ENCODE data around the gene PPP1R12B. TPM values are rescaled to one million over a fixed set of nuclear protein-coding genes. Genes with fewer than 3 reads are reported as not detected.
"Not testable (repeated sequence)": the region's sequence is repeated elsewhere in the genome, so short reads cannot be mapped to it uniquely, and the experiment has no call there.

Gene PPP1R12B
- total RNA-seq, 1 experiment from 2014 or later: 17.0 TPM

GRCh38 chr1:202420422-202421094 is 72.1 kb downstream of the PPP1R12B start:
- H3K36me3 ChIP-seq (ENCODE audit: insufficient read depth, low read length, poor library complexity, severe bottlenecking); H3K27ac ChIP-seq (ENCODE audit: low read depth, low read length, poor library complexity, severe bottlenecking); H3K4me3 ChIP-seq (ENCODE audit: low read depth, low read length, poor library complexity, severe bottlenecking); CTCF ChIA-PET; H3K27me3 ChIP-seq (replicated peaks; ENCODE audit: insufficient read depth, low read depth, low read length, poor library complexity); H3K9me3 ChIP-seq (ENCODE audit: low read depth, low read length, poor library complexity, severe bottlenecking); H3K4me1 ChIP-seq (ENCODE audit: insufficient read depth, low read length, poor library complexity, severe bottlenecking); DNase-seq (ENCODE audit: low spot score); BruUV-seq (replicated peaks); intact Hi-C loops (cut with micrococcal nuclease; ENCODE audit: unreplicated experiment): not testable (repeated sequence)
- POLR2A ChIA-PET (ENCODE audit: low non-redundant PET): interaction anchor here (0.7 kb wide), 1 partner anchor 22 kb away, joined by 3 read pairs; no protein-coding TSS in a partner anchor

- H3K9me3 ChIP-seq (ENCODE audit: low read depth, low read length, poor library complexity, severe bottlenecking); CTCF ChIA-PET; H3K27me3 ChIP-seq (replicated peaks; ENCODE audit: insufficient read depth, low read depth, low read length, poor library complexity); H3K36me3 ChIP-seq (ENCODE audit: insufficient read depth, low read length, poor library complexity, severe bottlenecking); H3K27ac ChIP-seq (ENCODE audit: low read depth, low read length, poor library complexity, severe bottlenecking); POLR2A ChIA-PET (ENCODE audit: low non-redundant PET); BruUV-seq (replicated peaks); H3K4me3 ChIP-seq (ENCODE audit: low read depth, low read length, poor library complexity, severe bottlenecking); H3K4me1 ChIP-seq (ENCODE audit: insufficient read depth, low read length, poor library complexity, severe bottlenecking); intact Hi-C loops (cut with micrococcal nuclease; ENCODE audit: unreplicated experiment); DNase-seq (ENCODE audit: low spot score): not testable (repeated sequence)
Measured at GRCh38 chr1:202422709-202423108, 74.2 kb downstream of the PPP1R12B start.

GRCh38 chr1:202424260-202424659 is 75.8 kb downstream of the PPP1R12B start:
- CTCF ChIA-PET: not testable (repeated sequence)

GRCh38 chr1:202430111-202430510 is 81.6 kb downstream of the PPP1R12B start:
- CTCF ChIA-PET; H3K27me3 ChIP-seq (replicated peaks; ENCODE audit: insufficient read depth, low read depth, low read length, poor library complexity); H3K4me1 ChIP-seq (ENCODE audit: insufficient read depth, low read length, poor library complexity, severe bottlenecking); H3K4me3 ChIP-seq (ENCODE audit: low read depth, low read length, poor library complexity, severe bottlenecking); H3K27ac ChIP-seq (ENCODE audit: low read depth, low read length, poor library complexity, severe bottlenecking); H3K36me3 ChIP-seq (ENCODE audit: insufficient read depth, low read length, poor library complexity, severe bottlenecking); H3K9me3 ChIP-seq (ENCODE audit: low read depth, low read length, poor library complexity, severe bottlenecking); DNase-seq (ENCODE audit: low spot score); POLR2A ChIA-PET (ENCODE audit: low non-redundant PET); intact Hi-C loops (cut with micrococcal nuclease; ENCODE audit: unreplicated experiment); BruUV-seq (replicated peaks): not testable (repeated sequence)

More at GRCh38 chr1:202424260-202424659, 75.8 kb downstream of the PPP1R12B start:
- BruUV-seq (replicated peaks); H3K27ac ChIP-seq (ENCODE audit: low read depth, low read length, poor library complexity, severe bottlenecking); intact Hi-C loops (cut with micrococcal nuclease; ENCODE audit: unreplicated experiment); H3K4me1 ChIP-seq (ENCODE audit: insufficient read depth, low read length, poor library complexity, severe bottlenecking); H3K27me3 ChIP-seq (replicated peaks; ENCODE audit: insufficient read depth, low read depth, low read length, poor library complexity); H3K4me3 ChIP-seq (ENCODE audit: low read depth, low read length, poor library complexity, severe bottlenecking); H3K36me3 ChIP-seq (ENCODE audit: insufficient read depth, low read length, poor library complexity, severe bottlenecking); POLR2A ChIA-PET (ENCODE audit: low non-redundant PET); DNase-seq (ENCODE audit: low spot score); H3K9me3 ChIP-seq (ENCODE audit: low read depth, low read length, poor library complexity, severe bottlenecking): not testable (repeated sequence)

GRCh38 chr1:202432338-202432737 is 83.8 kb downstream of the PPP1R12B start:
- POLR2A ChIA-PET (ENCODE audit: low non-redundant PET); DNase-seq (ENCODE audit: low spot score); H3K27me3 ChIP-seq (replicated peaks; ENCODE audit: insufficient read depth, low read depth, low read length, poor library complexity); H3K4me3 ChIP-seq (ENCODE audit: low read depth, low read length, poor library complexity, severe bottlenecking); BruUV-seq (replicated peaks); H3K27ac ChIP-seq (ENCODE audit: low read depth, low read length, poor library complexity, severe bottlenecking); CTCF ChIA-PET; H3K9me3 ChIP-seq (ENCODE audit: low read depth, low read length, poor library complexity, severe bottlenecking); H3K36me3 ChIP-seq (ENCODE audit: insufficient read depth, low read length, poor library complexity, severe bottlenecking); H3K4me1 ChIP-seq (ENCODE audit: insufficient read depth, low read length, poor library complexity, severe bottlenecking); intact Hi-C loops (cut with micrococcal nuclease; ENCODE audit: unreplicated experiment): not testable (repeated sequence)

Data from A673 (cell line).